H1 (cell line): ENCODE data around the gene PPARGC1A. TPM values are rescaled to one million over a fixed set of nuclear protein-coding genes. Genes with fewer than 3 reads are reported as not detected.

Experiments
- CTCF ChIA-PET: fragments of 300-600 bp; sonication (Branson Sonifier 250); formaldehyde crosslinking; loops from one replicate; lab custom pipeline; 2021; ENCODE audit not compliant: partially characterized antibody; lab: Charles Lee
- POLR2A ChIA-PET: fragments of 300-600 bp; sonication (Branson Sonifier 250); formaldehyde crosslinking; loops from one replicate; lab custom pipeline; 2021; ENCODE audit warnings: inconsistent platforms; ENCODE audit not compliant: partially characterized antibody; lab: Charles Lee
- DNase-seq, 2 experiments: peaks; one replicate each; pipeline versions ENCODE4 v3.0.0 to v3.0.0-alpha.2; 2010 to 2022; ENCODE audit warnings: low spot score in 2 of 2, low read depth in 1 of 2, mixed read lengths in 1 of 2
- FAIRE-seq: peaks from 2 replicates; lab custom pipeline; 2011; peaks lifted over from hg19 to GRCh38; lab: Jason Lieb, UNC
- H2AFZ ChIP-seq: 2 replicates; pipeline ENCODE4 v1.8.1; 2012; ENCODE audit warnings: low read length, inconsistent platforms
- H2AK5ac ChIP-seq: 2 replicates; pipeline ENCODE4 v1.6.1; 2013; ENCODE audit warnings: low read depth, low read length
- H2BK120ac ChIP-seq: replicated peaks from 2 replicates; pipeline ENCODE3; 2013; ENCODE audit warnings: low read depth, low read length, inconsistent platforms
- H2BK12ac ChIP-seq: 2 replicates; pipeline ENCODE4 v1.6.1; 2013; ENCODE audit warnings: low read depth, low read length
- H2BK15ac ChIP-seq: 2 replicates; pipeline ENCODE4 v1.6.1; 2013; ENCODE audit warnings: low read length
- H2BK20ac ChIP-seq: 2 replicates; pipeline ENCODE4 v1.6.1; 2013; ENCODE audit warnings: low read length
- H2BK5ac ChIP-seq: 2 replicates; pipeline ENCODE4 v1.6.1; 2013; ENCODE audit warnings: low read depth, low read length
- H3K14ac ChIP-seq: 2 replicates; pipeline ENCODE4 v1.6.1; 2013; ENCODE audit warnings: inconsistent platforms; ENCODE audit not compliant: insufficient read length
- H3K18ac ChIP-seq: 2 replicates; pipeline ENCODE4 v1.6.1; 2013; ENCODE audit warnings: low read length; ENCODE audit errors: extremely low read depth
- H3K23ac ChIP-seq: 2 replicates; pipeline ENCODE4 v1.6.1; 2013; ENCODE audit warnings: inconsistent platforms; ENCODE audit not compliant: insufficient read length
- H3K23me2 ChIP-seq: 2 replicates; pipeline ENCODE4 v1.6.1; 2013; ENCODE audit warnings: low read depth, low read length
- H3K27ac ChIP-seq: 2 replicates; pipeline ENCODE4 v1.6.1; 2011; ENCODE audit warnings: low read depth, low read length, inconsistent platforms
- H3K27me3 ChIP-seq, 4 experiments: replicated peaks in 1 of 4; 1 replicate in 1 of 4; 2 replicates in 3 of 4; pipeline versions ENCODE4 v1.6.1 to v1.8.1; 2011 to 2013; ENCODE audit warnings: low read length in 3 of 4, mild to moderate bottlenecking in 3 of 4, inconsistent platforms in 2 of 4, mixed read lengths in 2 of 4, moderate library complexity in 1 of 4; ENCODE audit not compliant: control insufficient read depth in 3 of 4, insufficient read depth in 3 of 4; ENCODE audit errors: extremely low read depth in 1 of 4
- H3K36me3 ChIP-seq, 4 experiments: 2 replicates each; pipeline versions ENCODE4 v1.6.1 to v1.8.1; 2011 to 2013; ENCODE audit warnings: mild to moderate bottlenecking in 4 of 4, low read length in 3 of 4, moderate library complexity in 2 of 4, control low read depth in 1 of 4, inconsistent platforms in 1 of 4; ENCODE audit not compliant: insufficient read depth in 4 of 4, control insufficient read depth in 2 of 4
- H3K4ac ChIP-seq: replicated peaks from 2 replicates; pipeline ENCODE3; 2013; ENCODE audit warnings: low read length, low read depth, mixed read lengths, inconsistent platforms; ENCODE audit not compliant: insufficient read length
- H3K4me1 ChIP-seq, 4 experiments: replicated peaks in 1 of 4; 1 replicate in 1 of 4; 2 replicates in 3 of 4; pipeline versions ENCODE4 v1.6.1 to v1.8.1; 2011 to 2013; ENCODE audit warnings: low read length in 3 of 4, inconsistent platforms in 2 of 4, mixed read lengths in 1 of 4; ENCODE audit not compliant: insufficient read depth in 4 of 4, control insufficient read depth in 3 of 4
- H3K4me2 ChIP-seq, 2 experiments: 2 replicates each; pipeline versions ENCODE4 v1.6.1 to v1.8.1; 2011 to 2013; ENCODE audit warnings: low read depth in 2 of 2, low read length in 2 of 2, control low read depth in 1 of 2, inconsistent platforms in 1 of 2, mild to moderate bottlenecking in 1 of 2; ENCODE audit not compliant: insufficient read depth in 1 of 2
- H3K4me3 ChIP-seq, 4 experiments: fragments of 200-600, 300-600 bp in 1 of 4; sonication (generic), shearing (Covaris generic), sonication (Bioruptor Twin) in 1 of 4; 2 replicates each; pipeline versions ENCODE4 v1.5.1 to v1.8.1; 2011 to 2016; ENCODE audit warnings: low read length in 4 of 4, low read depth in 3 of 4, control low read depth in 2 of 4, inconsistent platforms in 2 of 4, mild to moderate bottlenecking in 2 of 4, mixed read lengths in 1 of 4, moderate library complexity in 1 of 4; ENCODE audit not compliant: insufficient read depth in 2 of 4; ENCODE audit errors: extremely low read depth in 1 of 4
- H3K56ac ChIP-seq: replicated peaks from 2 replicates; pipeline ENCODE3; 2013; ENCODE audit warnings: low read depth, mild to moderate bottlenecking, mixed read lengths, low read length, inconsistent platforms; ENCODE audit not compliant: insufficient read length
- H3K79me1 ChIP-seq: 2 replicates; pipeline ENCODE4 v1.6.1; 2013; ENCODE audit warnings: low read depth, low read length, control low read depth
- H3K79me2 ChIP-seq, 2 experiments: 2 replicates each; pipeline versions ENCODE4 v1.6.1 to v1.8.1; 2012 to 2013; ENCODE audit warnings: low read length in 2 of 2, mild to moderate bottlenecking in 2 of 2, inconsistent platforms in 1 of 2; ENCODE audit not compliant: insufficient read depth in 2 of 2, control insufficient read depth in 1 of 2
- H3K9ac ChIP-seq, 4 experiments: replicated peaks in 1 of 4; 1 replicate in 1 of 4; 2 replicates in 3 of 4; pipeline versions ENCODE4 v1.6.1 to v1.8.1; 2011 to 2013; ENCODE audit warnings: low read depth in 3 of 4, low read length in 3 of 4, control low read depth in 2 of 4, mild to moderate bottlenecking in 2 of 4, moderate library complexity in 2 of 4, inconsistent platforms in 1 of 4; ENCODE audit errors: extremely low read depth in 1 of 4
- H3K9me3 ChIP-seq, 2 experiments: 2 replicates each; pipeline versions ENCODE4 v1.6.1 to v1.8.1; 2012 to 2013; ENCODE audit warnings: mild to moderate bottlenecking in 2 of 2, moderate library complexity in 2 of 2, control low read depth in 1 of 2, inconsistent platforms in 1 of 2, low read depth in 1 of 2, low read length in 1 of 2, mixed read lengths in 1 of 2; ENCODE audit not compliant: insufficient read depth in 2 of 2
- H4K20me1 ChIP-seq, 2 experiments: replicated peaks in 1 of 2; 2 replicates each; pipeline versions ENCODE3 to v1.8.1; 2011 to 2013; ENCODE audit warnings: inconsistent platforms in 2 of 2, low read length in 2 of 2, mild to moderate bottlenecking in 1 of 2; ENCODE audit not compliant: insufficient read depth in 2 of 2, control insufficient read depth in 1 of 2
- H4K5ac ChIP-seq: 2 replicates; pipeline ENCODE4 v1.6.1; 2013; ENCODE audit warnings: low read length, low read depth, mixed read lengths, inconsistent platforms; ENCODE audit not compliant: insufficient read length
- H4K8ac ChIP-seq: 2 replicates; pipeline ENCODE4 v1.8.0; 2013; ENCODE audit warnings: mild to moderate bottlenecking, moderate library complexity, low read length, inconsistent platforms; ENCODE audit not compliant: insufficient read depth; ENCODE audit errors: extremely low read depth
- H4K91ac ChIP-seq: replicated peaks from 2 replicates; pipeline ENCODE3; 2013; ENCODE audit warnings: low read length, mixed read lengths, inconsistent platforms; ENCODE audit not compliant: insufficient read length
- GTF2F1 ChIP-seq: IDR thresholded peaks from 2 replicates; pipeline ENCODE4 v1.6.1; 2012; ENCODE audit warnings: low read depth, low read length, improper control_type of control experiment, borderline replicate concordance
- JUND ChIP-seq: IDR thresholded peaks from 2 replicates; pipeline ENCODE4 v1.6.1; 2011; ENCODE audit warnings: mild to moderate bottlenecking, improper control_type of control experiment, low read length
- SIX5 ChIP-seq: IDR thresholded peaks from 2 replicates; pipeline ENCODE4 v1.6.1; 2011; ENCODE audit warnings: mild to moderate bottlenecking, low read depth, low read length
- SP4 ChIP-seq: IDR thresholded peaks from 2 replicates; pipeline ENCODE4 v1.6.1; 2012; ENCODE audit warnings: low read length, inconsistent platforms
- SRF ChIP-seq: IDR thresholded peaks from 2 replicates; pipeline ENCODE4 v1.6.1; 2011; ENCODE audit warnings: mild to moderate bottlenecking, low read depth, low read length, moderate library complexity
- WGBS, 2 experiments: shearing (Covaris generic) in 1 of 2; methylation state at CpG; one replicate each; pipeline versions ENCODE4 v1.1.6 to v1.1.7; 2013 to 2015; ENCODE audit warnings: low lambda C conversion rate in 2 of 2, mixed read lengths in 2 of 2, inconsistent platforms in 1 of 2, low coverage in 1 of 2, missing lambda C conversion rate in 1 of 2; ENCODE audit not compliant: insufficient replicate concordance in 2 of 2, insufficient coverage in 1 of 2, insufficient read length in 1 of 2; ENCODE audit errors: extremely low coverage in 1 of 2, missing lambda C conversion rate in 1 of 2; 5-methylcytosine and 5-hydroxymethylcytosine counted together
- polyA plus RNA-seq, 7 experiments: library from polyadenylated mRNA; depleted of rRNA in 3 of 7; stranded (reverse) in 5 of 7; unstranded in 2 of 7; fragments of >200 nt in 5 of 7; fragments of 200-250 nt in 2 of 7; gene quantifications; 1 replicate in 5 of 7; 2 replicates in 1 of 7; 4 replicates in 1 of 7; pipeline versions ENCODE4 v1.2.1 to v1.2.3, GENCODE V29; 2011 to 2013; ENCODE audit warnings: missing spikeins in 2 of 7, mixed read lengths in 2 of 7
- total RNA-seq: library from RNA; stranded (reverse); fragmentation: NEBNext Ultra II Directional; extraction: Animal tissue kit (Norgen Biotek cat#: 25700); gene quantifications from 2 replicates; pipeline ENCODE4 v1.2.1, GENCODE V29; 2021

PPARGC1A gene
- total and polyA plus RNA-seq, 2 of the 8 experiments (the other 6 are each of a cell fraction or from before 2014, with no cell fraction given) = 0.54 to 1.4 TPM

DNA sequence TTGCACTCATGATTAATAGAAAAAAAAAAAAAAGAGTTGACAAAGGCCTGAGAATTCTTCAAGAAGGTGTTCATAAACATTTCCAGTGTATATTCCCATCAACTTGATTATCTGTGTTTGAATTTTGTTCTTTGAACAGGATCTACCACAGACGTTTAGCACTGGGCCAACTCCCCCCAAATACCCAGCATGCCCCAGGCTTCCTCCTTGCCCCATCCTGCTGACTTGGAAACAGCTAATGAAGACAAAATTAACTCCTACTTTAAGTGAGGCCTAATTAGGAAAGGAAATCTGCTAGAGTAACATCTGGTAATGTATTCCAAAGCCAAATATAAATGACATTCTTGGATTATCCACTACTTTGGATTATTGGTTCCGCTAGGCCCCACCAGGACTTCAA, 52.5 kb downstream of the PPARGC1A start:
- no peak overlapping the region for H3K9ac ChIP-seq
- H3K27me3 ChIP-seq = no peaks in the 10 kb centered on the region
- no peak overlapping the region for H3K18ac ChIP-seq
- H3K36me3 ChIP-seq = no peaks in the 10 kb centered on the region
- no peak overlapping the region for H3K27ac ChIP-seq
- H3K4me3 ChIP-seq = no peak overlapping the region
- no peaks in the 10 kb centered on the region for H3K4me1 ChIP-seq
- WGBS, 2 experiments = 89% methylated on average over 2 of the region's 2 CpGs; no CpG with 5 or more reads in 1 of the 2 experiments
- no peak overlapping the region for H4K8ac ChIP-seq
- H2BK120ac ChIP-seq = no peak overlapping the region
- DNase-seq (no peak), FAIRE-seq (no peak)
- no peak overlapping the region for H2AFZ ChIP-seq
- TF ChIP-seq SRF = no peak
- TF ChIP-seq SP4 = no peak
- TF ChIP-seq GTF2F1 = no peak
- no peak for TF ChIP-seq SIX5
- TF ChIP-seq JUND = no peak
- POLR2A ChIA-PET = no interaction called here
- no peak overlapping the region for H3K4ac ChIP-seq
- no peaks in the 10 kb centered on the region for H4K20me1 ChIP-seq
- no peak overlapping the region for H4K5ac ChIP-seq
- H3K23me2 ChIP-seq = no peaks in the 10 kb centered on the region; the same call in 1 of the 2 replicates
- H3K79me1 ChIP-seq = no peaks in the 10 kb centered on the region
- H2BK12ac ChIP-seq = no peak overlapping the region
- CTCF ChIA-PET = no interaction called here
- no peaks in the 10 kb centered on the region for H3K79me2 ChIP-seq
- H3K23ac ChIP-seq = no peak overlapping the region
- H3K9me3 ChIP-seq = no peaks in the 10 kb centered on the region
- no peak overlapping the region for H4K91ac ChIP-seq
- H2BK5ac ChIP-seq = no peak overlapping the region
- H2BK15ac ChIP-seq = no peak overlapping the region
- H3K4me2 ChIP-seq = no peak overlapping the region
- no peak overlapping the region for H2BK20ac ChIP-seq
- no peak overlapping the region for H3K56ac ChIP-seq
- H2AK5ac ChIP-seq = no peak overlapping the region
- no peak overlapping the region for H3K14ac ChIP-seq
